Neural crest cell (in vitro differentiated cells): ENCODE data around the gene TRIM5. TPM values are rescaled to one million over a fixed set of nuclear protein-coding genes. Genes with fewer than 3 reads are reported as not detected.
"Not testable (repeated sequence)": the region's sequence is repeated elsewhere in the genome, so short reads cannot be mapped to it uniquely, and the experiment has no call there.

ENCODE experiments used
- DNase-seq: peaks from one replicate; pipeline ENCODE4 v3.0.0; 2021; ENCODE audit warnings: low read depth, mixed read lengths, low spot score
- H3K27ac Mint-ChIP-seq: one replicate; pipeline ENCODE4 v1.8.0; 2021; ENCODE audit warnings: mild to moderate bottlenecking, mixed read lengths; ENCODE audit not compliant: unreplicated experiment
- H3K27me3 Mint-ChIP-seq: 2 replicates; pipeline ENCODE4 v1.8.0; 2021; ENCODE audit warnings: low read depth, mild to moderate bottlenecking, mixed read lengths
- H3K36me3 Mint-ChIP-seq: 2 replicates; pipeline ENCODE4 v1.8.0; 2021; ENCODE audit warnings: low read depth, mild to moderate bottlenecking, mixed read lengths
- H3K4me1 Mint-ChIP-seq: 2 replicates; pipeline ENCODE4 v1.8.0; 2021; ENCODE audit warnings: mixed read lengths
- H3K4me3 Mint-ChIP-seq: one replicate; pipeline ENCODE4 v1.8.0; 2021; ENCODE audit warnings: mild to moderate bottlenecking, mixed read lengths
- H3K9me3 Mint-ChIP-seq: 2 replicates; pipeline ENCODE4 v1.8.0; 2021; ENCODE audit warnings: mixed read lengths
- CTCF ChIP-seq: fragments of 200-600 bp; sonication (generic); conservative IDR thresholded peaks from 2 replicates; pipeline ENCODE4 v1.5.0; 2021; ENCODE audit warnings: antibody characterized with exemption, mild to moderate bottlenecking
- total RNA-seq: library from RNA; stranded (reverse); gene quantifications from 2 replicates; pipeline ENCODE4 v1.2.1, GENCODE V29; 2021

The TRIM5 gene
- total RNA-seq, 1 donor from 2014 or later = 34.0 TPM

- TF ChIP-seq CTCF = no peak
- H3K36me3 Mint-ChIP-seq = peaks cover 18% of the 10 kb centered on the region
- H3K4me3 Mint-ChIP-seq = no peak overlapping the region
- peaks cover 41% of the 10 kb centered on the region for H3K4me1 Mint-ChIP-seq
- H3K27ac Mint-ChIP-seq = no peak overlapping the region
- peaks cover 3% of the 10 kb centered on the region for H3K9me3 Mint-ChIP-seq
- no peak for DNase-seq
- H3K27me3 Mint-ChIP-seq = no peaks in the 10 kb centered on the region
These were observed 1.6 kb upstream of the TRIM5 start for GRCh38 chr11:5686426-5686825.

DNA sequence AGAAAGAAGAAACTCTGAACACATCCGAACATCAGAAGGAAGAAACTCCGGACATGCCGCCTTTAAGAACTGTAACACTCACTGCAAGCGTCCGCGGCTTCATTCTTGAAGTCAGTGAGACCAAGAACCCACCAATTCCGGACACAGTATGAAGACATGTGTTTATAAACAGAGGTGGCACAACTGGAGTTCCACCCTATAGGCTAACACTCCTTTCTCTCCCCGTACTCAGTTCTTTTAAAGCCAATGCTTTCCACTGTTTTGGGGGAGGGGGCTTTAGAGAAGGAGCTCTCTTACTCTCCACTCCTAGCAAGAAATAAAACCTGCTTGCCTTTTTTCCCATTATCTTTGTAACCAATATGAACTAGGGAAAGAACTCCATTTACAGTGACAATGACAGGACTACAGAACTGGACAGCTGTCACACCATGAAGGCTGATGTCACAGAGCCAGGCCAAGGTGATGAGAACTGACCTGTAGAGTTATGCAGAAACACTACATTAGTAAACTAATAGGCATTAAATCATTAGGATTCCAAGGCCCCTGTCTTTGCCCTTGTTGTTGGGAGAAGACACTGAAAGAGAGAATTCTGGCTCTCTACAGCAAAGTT, 733 bp downstream of the TRIM5 start:
- Mint-ChIP-seq H3K27me3 (no peaks in the 10 kb centered on the region), H3K9me3 (peaks cover 3% of the 10 kb centered on the region), H3K4me3 (peak overlapping the region; percentile 96), H3K27ac (peak overlapping the region; percentile 100), H3K36me3 (peaks cover 37% of the 10 kb centered on the region), H3K4me1 (peaks cover 25% of the 10 kb centered on the region)
- no peak for DNase-seq
- no peak for TF ChIP-seq CTCF

GRCh38 chr11:5683620-5684019, 1.3 kb downstream of the TRIM5 start:
- not testable (repeated sequence) for H3K27me3 Mint-ChIP-seq, H3K9me3 Mint-ChIP-seq, DNase-seq
- peaks cover 25% of the 10 kb centered on the region for H3K4me1 Mint-ChIP-seq
- peak overlapping the region; percentile 100 for H3K27ac Mint-ChIP-seq
- H3K4me3 Mint-ChIP-seq = peak overlapping the region; percentile 96
- peaks cover 42% of the 10 kb centered on the region for H3K36me3 Mint-ChIP-seq

DNA sequence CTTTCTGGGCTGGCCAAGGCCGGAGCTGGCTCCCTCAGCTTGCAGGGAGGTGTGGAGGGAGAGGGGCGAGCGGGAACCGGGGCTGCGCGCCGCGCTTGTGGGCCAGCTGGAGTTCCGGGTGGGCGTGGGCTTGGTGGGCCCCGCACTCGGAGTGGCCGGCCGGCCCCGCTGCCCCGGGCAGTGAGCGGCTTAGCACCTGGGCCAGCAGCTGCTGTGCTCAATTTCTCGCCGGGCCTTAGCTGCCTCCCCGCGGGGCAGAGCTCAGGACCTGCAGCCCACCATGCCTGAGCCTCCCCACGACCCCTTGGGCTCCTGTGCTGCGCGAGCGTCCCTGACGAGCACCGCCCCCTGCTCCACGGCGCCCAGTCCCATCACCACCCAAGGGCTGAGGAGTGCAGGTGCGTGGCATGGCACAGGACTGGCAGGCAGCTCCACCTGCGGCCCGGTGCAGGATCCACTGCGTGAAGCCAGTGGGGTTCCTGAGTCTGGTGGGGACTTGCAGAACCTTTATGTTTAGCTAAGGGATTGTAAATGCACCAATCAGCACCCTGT, 1.9 kb downstream of the TRIM5 start:
- H3K9me3 Mint-ChIP-seq, H3K4me3 Mint-ChIP-seq: not testable (repeated sequence)
- peaks cover 25% of the 10 kb centered on the region for H3K4me1 Mint-ChIP-seq

DNA sequence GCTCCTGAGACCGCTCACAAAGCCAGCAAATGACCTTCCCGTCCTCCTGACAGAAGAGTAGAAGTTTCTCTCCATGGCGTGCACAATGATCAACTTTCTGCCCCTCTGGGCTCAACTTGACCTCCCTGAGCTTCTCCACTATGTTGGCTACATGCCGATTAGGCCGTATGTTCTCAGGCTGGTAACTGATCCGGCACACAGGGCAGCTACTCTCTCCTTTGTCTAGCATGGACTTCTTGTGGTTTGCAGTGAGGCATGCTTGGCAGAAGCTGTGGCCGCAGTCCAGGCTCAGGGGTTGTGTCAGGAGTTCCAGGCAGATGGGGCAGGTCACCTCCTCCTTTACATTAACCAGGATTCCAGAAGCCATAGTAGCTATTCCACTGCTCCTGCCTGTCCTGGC, 5.1 kb downstream of the TRIM5 start:
- peaks cover 16% of the 10 kb centered on the region for H3K4me1 Mint-ChIP-seq
- no peak overlapping the region for H3K4me3 Mint-ChIP-seq
- DNase-seq = no peak
- H3K9me3 Mint-ChIP-seq = peaks cover 3% of the 10 kb centered on the region
- TF ChIP-seq CTCF = no peak
- H3K36me3 Mint-ChIP-seq = peaks cover 54% of the 10 kb centered on the region
- H3K27ac Mint-ChIP-seq = no peak overlapping the region
- no peaks in the 10 kb centered on the region for H3K27me3 Mint-ChIP-seq

More for the DNA sequence above, 1.9 kb downstream of the TRIM5 start:
- not testable (repeated sequence) for H3K27me3 Mint-ChIP-seq, DNase-seq, H3K27ac Mint-ChIP-seq
- peaks cover 49% of the 10 kb centered on the region for H3K36me3 Mint-ChIP-seq

DNA sequence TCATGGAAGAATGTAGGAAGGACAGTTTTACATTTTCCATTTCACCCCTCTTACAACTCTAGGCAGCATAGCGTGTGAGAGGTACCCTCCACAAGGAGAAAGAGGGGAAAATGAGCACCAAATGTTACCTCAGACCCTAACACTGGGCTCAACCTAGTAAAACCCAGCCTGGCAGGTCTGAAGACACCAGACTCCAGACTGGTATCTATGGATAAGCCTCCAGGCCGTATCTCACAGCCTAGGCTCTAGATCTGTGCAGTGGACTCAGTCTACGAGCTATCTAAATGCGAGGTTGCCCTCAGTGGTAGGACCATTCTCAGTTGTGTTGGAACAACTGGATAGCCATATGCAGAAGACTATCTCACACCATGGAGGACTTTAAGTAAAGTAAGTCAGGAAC, 10.5 kb downstream of the TRIM5 start:
- no peak for TF ChIP-seq CTCF
- H3K36me3 Mint-ChIP-seq = peaks cover 47% of the 10 kb centered on the region
- H3K27me3 Mint-ChIP-seq = no peaks in the 10 kb centered on the region
- H3K4me1 Mint-ChIP-seq = no peaks in the 10 kb centered on the region
- H3K9me3 Mint-ChIP-seq = peaks cover 4% of the 10 kb centered on the region
- H3K4me3 Mint-ChIP-seq = no peak overlapping the region
- DNase-seq = no peak
- H3K27ac Mint-ChIP-seq = no peak overlapping the region
